ENCODE data around the gene GALNT6.

- TF ChIP-seq CTCF (IDR thresholded peaks at IDR 0.05), result 0 out of 2 replicates have a peak, but pooled peaks have one; percentile 10
- TF ChIP-seq ZFX (IDR thresholded peaks at IDR 0.05; ENCODE audit: borderline replicate concordance), result no peak
These were observed 28.4 kb upstream of the GALNT6 start for GRCh38 chr12:51419425-51420193.
